NCI-H2227 treated with DMSO at 0.1 percent for 48 hours (cell line): ENCODE measurements around the gene CLSTN2.
A peak's percentile ranks its signal among the peaks of the same experiment; 100 is the strongest.

Experiments used
- DNase-seq: peaks from one replicate; lab custom pipeline; 2025; lab: John Stamatoyannopoulos, UW

Gene CLSTN2

DNA sequence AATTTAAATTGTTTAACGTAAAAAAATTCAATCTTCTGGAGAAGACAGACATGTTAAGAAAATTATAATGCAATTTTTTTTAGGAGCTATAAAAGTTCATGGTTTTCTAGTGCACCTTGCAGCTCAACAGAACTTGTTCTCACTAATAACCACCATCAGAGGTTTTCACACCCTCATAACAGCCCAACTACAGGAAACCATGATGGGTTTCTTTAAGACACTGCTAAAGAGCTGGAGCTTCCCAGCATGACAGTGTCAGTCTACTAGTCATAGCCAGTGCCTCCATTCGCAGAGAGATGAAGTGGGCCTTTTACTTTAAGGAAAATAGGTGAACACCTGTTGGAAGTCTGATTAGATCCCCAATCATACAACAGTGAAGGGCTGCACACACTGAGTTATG is 518.8 kb downstream of the CLSTN2 start:
- DNase-seq, result no peak

DNA sequence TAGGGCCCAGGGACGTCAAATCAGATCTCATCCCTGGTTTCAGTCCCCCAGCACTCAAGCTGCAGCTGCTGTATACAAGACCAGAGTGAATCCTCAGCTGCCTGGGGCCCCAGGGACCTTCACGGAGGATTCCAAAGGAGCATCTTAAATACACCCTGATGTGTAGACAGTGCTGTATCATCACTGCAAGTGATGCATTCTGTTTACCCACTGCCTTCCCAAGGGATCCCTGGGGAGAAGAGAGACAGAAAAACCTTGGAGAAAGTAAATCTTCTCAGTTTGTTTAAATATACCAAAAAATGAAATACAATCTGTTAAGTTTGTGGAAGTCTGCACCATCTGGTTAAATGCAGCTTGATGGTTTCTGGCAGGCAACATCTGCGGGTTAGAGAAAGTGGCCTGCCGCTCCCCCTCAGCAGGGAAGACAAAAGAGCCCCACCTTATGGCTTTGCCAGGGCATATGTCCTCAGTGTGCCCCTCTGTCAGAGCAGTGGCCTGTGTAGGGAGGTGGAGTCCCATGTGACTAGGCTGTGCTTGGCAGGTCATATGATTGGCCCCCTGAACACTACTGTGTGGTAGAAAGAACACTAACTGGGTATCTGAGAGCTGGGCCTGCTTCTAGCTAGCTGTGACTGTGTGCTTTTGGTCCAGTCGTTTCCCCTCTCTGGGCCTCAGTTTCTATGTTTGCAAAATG is 520.7 kb downstream of the CLSTN2 start:
- DNase-seq, result no peak

DNA sequence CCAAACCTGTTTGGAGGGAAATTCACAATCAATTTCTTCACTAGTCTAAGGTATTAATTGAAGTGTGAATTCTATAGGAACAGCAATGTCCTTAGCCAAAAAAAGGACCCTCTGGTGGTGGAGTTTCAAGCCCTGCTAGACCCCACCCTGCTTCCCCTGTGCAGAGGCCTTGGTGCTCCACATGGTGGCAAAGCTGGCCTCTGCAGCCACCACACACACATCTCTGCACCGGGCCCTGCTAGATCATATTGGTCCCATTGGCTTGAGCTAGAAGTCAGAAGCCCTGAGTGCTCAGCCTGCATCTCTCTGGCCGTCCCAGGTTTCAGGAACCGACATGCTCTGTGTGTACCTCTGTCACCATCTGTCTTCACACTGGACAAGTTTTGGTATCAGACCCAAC is 522.0 kb downstream of the CLSTN2 start:
- no peak for DNase-seq

DNA sequence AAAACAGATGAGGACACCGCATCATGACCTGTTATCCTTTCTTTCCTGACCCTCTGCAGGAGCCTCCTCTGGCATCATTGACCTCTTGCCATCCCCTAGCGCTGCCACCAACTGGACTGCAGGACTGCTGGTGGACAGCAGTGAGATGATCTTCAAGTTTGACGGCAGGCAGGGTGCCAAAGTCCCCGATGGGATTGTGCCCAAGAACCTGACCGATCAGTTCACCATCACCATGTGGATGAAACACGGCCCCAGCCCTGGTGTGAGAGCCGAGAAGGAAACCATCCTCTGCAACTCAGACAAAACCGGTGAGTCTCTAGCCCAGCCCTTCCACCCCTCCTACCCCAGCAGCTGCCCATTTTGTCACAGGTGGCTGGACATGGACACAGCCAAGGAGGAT is 524.5 kb downstream of the CLSTN2 start:
- no peak for DNase-seq

GRCh38 chr3:140461250-140461649 is 526.3 kb downstream of the CLSTN2 start:
- DNase-seq, result no peak

DNA sequence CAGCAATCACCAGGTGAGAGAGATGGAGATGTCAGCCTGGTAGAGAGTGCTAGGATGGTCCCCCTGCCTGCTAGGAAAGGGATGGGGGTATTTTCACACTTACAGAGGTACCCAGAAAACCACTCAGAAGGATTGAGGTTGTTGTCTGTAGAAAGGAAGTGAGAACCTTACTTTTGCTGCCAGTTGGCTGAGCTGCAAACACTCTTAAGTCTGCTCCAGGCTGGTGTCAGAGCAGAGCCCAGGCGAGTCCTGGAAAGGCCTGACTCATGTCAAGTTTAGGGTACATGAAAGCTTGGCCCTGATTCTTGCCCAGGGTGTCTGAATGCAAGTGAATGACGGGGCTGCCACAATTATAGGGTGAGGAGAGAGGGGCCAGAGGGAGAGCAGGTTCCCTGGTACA is 528.4 kb downstream of the CLSTN2 start:
- DNase-seq, result no peak

DNA sequence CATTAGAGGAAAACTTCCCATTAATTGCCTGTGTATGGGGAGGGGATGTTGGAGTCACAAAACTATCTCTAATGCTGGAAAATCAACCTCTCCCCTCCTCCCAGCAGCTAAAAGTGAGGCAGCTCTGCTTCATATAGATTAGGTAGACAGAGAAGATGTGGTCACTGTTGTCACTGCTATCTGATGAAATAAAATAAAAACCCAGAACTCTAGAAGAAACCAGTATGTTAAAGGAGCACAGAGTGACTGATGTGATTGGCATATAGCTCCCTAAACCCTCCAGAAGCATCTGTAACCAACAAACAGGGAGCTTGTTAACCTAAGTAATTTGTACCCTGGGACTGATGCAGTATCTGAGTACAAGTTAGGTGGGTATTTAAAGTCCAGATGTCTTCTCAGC is 531.0 kb downstream of the CLSTN2 start:
- no peak for DNase-seq

- no peak for DNase-seq
Observed at GRCh38 chr3:140466535-140466934, 531.5 kb downstream of the CLSTN2 start.

- no peak for DNase-seq
Observed at GRCh38 chr3:140467104-140467577, 532.2 kb downstream of the CLSTN2 start.

DNA sequence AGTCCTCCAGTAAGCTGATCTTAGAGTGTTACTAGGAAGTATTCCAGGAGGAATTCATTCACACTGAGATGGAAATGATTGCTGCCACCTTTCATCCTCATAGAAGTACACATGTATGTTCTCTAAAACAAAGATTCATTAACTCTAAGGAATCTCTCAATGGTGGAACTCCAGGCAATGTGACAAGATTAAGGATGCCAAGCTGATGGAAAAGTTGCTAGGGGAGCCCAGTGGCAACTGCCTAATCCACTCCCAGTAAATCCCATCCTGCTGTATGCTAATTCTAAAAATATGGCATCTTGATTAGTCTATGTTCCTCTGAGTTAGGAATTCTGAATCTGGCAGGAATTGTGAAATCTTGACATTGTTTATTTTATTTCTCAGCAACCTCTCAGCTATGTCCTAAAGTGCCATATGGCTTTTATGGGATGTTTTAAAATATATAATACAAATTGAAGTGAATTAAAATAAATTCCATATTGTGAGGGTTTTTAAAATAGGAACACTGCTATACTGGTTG is 532.9 kb downstream of the CLSTN2 start:
- DNase-seq, result no peak

- no peak for DNase-seq
Observed at GRCh38 chr3:140468407-140468806, 533.4 kb downstream of the CLSTN2 start.

- no peak for DNase-seq
Observed at GRCh38 chr3:140469491-140469890, 534.5 kb downstream of the CLSTN2 start.

DNA sequence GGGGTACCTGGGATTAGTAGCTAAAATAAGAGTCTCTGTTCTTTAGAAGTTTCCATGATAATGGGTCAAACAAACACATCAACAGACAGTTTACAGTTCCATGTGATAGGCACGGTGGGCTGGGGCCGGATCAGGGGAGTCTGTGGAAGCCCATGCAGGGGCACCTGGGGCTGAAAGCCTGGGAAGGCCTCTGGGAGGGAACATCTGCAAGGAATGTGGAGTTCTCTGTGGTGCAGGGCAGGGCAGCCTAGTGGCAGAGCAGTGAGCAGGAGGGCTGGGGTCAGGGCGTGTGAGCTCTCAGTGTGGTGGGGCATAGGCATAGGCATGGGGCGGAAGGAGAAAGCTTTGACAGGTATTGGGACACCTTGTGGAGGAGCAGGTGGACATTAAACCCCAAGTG is 535.2 kb downstream of the CLSTN2 start:
- DNase-seq, result no peak

- DNase-seq, result no peak
Observed at GRCh38 chr3:140470962-140471361, 536.0 kb downstream of the CLSTN2 start.

DNA sequence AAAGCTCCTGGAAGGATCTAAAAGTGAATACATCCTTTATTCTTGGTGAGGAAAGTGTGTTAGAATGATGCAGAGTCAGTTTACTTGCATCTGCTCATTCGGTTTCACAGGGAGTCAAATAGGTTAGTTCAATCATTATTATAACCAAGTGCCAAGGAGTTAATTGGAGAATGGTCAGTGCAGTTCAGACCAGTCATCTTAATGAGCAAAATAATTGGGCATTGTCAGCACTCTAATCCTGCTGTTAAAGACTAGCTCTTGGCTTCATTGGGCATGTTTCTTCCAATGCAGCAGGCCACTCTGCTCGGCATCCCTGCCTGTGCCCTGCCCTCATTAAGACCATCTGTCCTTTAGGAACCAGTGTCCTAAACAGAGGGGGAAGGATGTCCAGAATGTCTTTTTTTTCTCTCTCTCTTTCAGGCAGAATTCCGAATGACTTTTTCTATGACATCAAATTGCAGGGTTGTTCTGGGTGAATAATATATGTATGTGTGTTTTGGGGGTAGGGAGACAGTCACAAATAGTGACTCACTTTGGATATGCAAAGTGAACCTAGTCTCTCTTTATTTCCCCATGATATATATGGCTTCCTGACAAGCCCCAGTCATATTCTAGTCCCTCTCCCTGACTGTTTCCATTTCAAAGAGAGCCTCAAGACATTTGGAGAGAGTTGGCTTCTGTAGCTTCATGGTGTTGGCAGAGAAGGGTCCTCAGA is 537.5 kb downstream of the CLSTN2 start:
- no peak for DNase-seq

- DNase-seq, result no peak
Observed at GRCh38 chr3:140487566-140487965, 552.6 kb downstream of the CLSTN2 start.

DNA sequence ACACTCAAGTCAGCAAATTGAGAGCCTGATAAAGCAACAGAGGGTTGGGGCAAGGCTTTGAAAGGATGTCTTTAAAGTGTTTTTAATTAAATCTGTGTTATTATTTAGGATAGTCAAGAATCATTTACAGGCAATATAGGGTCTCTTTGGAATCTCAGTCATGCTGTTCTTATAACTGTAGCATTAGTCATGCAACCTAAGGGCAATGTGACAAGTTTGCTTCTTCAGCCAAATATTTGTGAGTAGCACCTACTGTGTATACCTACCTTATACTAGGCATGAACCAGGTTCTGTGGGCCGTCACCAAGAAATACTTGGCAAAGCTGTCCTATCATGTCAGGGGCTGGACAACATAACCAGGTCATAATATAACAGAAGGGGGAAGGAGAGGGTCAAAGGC is 558.3 kb downstream of the CLSTN2 start:
- DNase-seq, result no peak

- no peak for DNase-seq
Observed at GRCh38 chr3:140494970-140495369, 560.0 kb downstream of the CLSTN2 start.

GRCh38 chr3:140497331-140497730 is 562.3 kb downstream of the CLSTN2 start:
- no peak for DNase-seq

GRCh38 chr3:140499114-140499757 is 564.3 kb downstream of the CLSTN2 start:
- DNase-seq, result peak; percentile 23

- no peak for DNase-seq
Observed at GRCh38 chr3:140500473-140500872, 565.5 kb downstream of the CLSTN2 start.

DNA sequence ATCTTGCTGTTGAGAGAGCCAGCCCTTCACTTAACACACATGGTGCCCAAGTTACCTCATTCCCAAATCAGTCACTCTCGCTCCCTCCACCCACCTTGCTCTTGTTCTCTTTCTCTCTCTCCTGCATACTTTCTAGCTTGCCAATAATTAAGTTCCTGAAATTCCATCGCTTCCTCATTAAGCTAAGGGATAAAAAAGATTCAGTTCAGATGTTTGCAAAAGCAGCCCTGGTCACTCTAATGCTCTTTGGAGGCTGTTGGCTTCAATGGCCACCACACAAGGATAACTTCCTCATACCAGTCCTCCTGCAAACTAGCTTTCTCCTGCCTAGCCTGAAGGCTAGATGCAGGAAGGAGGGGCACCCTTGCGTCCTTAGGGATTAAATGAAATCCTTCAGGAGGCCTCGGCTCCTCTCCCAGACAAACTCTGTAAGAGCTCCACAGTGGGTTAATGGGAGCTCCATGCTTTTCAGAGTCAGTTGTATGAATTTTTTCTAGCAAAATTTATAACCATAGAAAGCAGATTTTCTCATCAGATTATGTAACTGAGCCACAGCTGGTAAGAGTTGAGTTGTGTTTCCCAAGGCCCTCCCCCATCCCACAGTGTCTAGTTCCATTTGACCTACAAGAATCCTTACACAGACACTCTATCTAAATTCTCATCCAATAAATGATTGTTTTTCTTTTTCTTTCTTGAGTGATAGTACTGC is 566.2 kb downstream of the CLSTN2 start:
- no peak for DNase-seq
